BLaER1 treated with 17β-estradiol and CSF1 and Interleukin-3, amounts not matched to agents 10 nM and 100 nM (cell line): ENCODE measurements around the gene GSX2.
A peak's percentile ranks its signal among the peaks of the same experiment; 100 is the strongest.

ENCODE experiments used
- H3K27ac ChIP-seq, 11 experiments: shearing (Covaris generic); formaldehyde crosslinking; 2 replicates each; pipeline ENCODE4 v1.8.1; 2022
- H3K27me3 ChIP-seq, 11 experiments: shearing (Covaris generic); formaldehyde crosslinking; 2 replicates each; pipeline ENCODE4 v1.8.1; 2022
- H3K36me3 ChIP-seq, 11 experiments: shearing (Covaris generic); formaldehyde crosslinking; 2 replicates each; pipeline ENCODE4 v1.8.1; 2022
- H3K4me1 ChIP-seq, 10 experiments: shearing (Covaris generic); formaldehyde crosslinking; 2 replicates each; pipeline ENCODE4 v1.8.1; 2022
- H3K4me2 ChIP-seq, 11 experiments: shearing (Covaris generic); formaldehyde crosslinking; 2 replicates each; pipeline ENCODE4 v1.8.1; 2022
- H3K4me3 ChIP-seq, 10 experiments: shearing (Covaris generic); formaldehyde crosslinking; 2 replicates each; pipeline ENCODE4 v1.8.1; 2022
- H3K9ac ChIP-seq, 11 experiments: shearing (Covaris generic); formaldehyde crosslinking; 2 replicates each; pipeline ENCODE4 v1.8.1; 2022
- H3K9me3 ChIP-seq, 11 experiments: shearing (Covaris generic); formaldehyde crosslinking; replicated peaks in 1 of 11; 2 replicates each; pipeline ENCODE4 v1.8.1; 2022
- H4K20me1 ChIP-seq, 11 experiments: shearing (Covaris generic); formaldehyde crosslinking; 2 replicates each; pipeline ENCODE4 v1.8.1; 2022
- Cebpa-rat ChIP-seq, 11 experiments: shearing (Covaris generic); IDR thresholded peaks; 2 replicates each; pipeline ENCODE4 v1.8.1; 2022

GSX2 gene

GRCh38 chr4:54061067-54061466 is 38.9 kb upstream of the GSX2 start:
- peaks cover 0 to 9% (median 0%) of the 10 kb centered on the region in 11 experiments; a peak in 2 of 22 replicates for H3K36me3 ChIP-seq
- no peak overlapping the region for H3K27ac ChIP-seq
- peaks cover 46 to 83% (median 75%) of the 10 kb centered on the region in 10 experiments for H3K4me1 ChIP-seq
- H3K9ac ChIP-seq = peak overlapping the region in 1 of 11 experiments; percentile 14; a peak in 1 of 22 replicates
- H3K9me3 ChIP-seq = no peaks in the 10 kb centered on the region
- peaks cover 53 to 73% (median 70%) of the 10 kb centered on the region in 11 experiments for H4K20me1 ChIP-seq
- peak overlapping the region in 4 of 10 experiments; percentile 13 to 92 (median 80); a peak in 3 of 20 replicates for H3K4me3 ChIP-seq
- peak overlapping the region; percentile 59 to 98 (median 87); a peak in 18 of 22 replicates for H3K4me2 ChIP-seq
- TF ChIP-seq Cebpa-rat (IDR thresholded peaks at IDR 0.05) = no peak
- no peaks in the 10 kb centered on the region for H3K27me3 ChIP-seq

GRCh38 chr4:54061873-54062272 is 38.1 kb upstream of the GSX2 start:
- Histone ChIP-seq H4K20me1 (peaks cover 47 to 67% (median 62%) of the 10 kb centered on the region in 11 experiments), H3K4me3 (peak overlapping the region; percentile 74 to 99 (median 91); a peak in 16 of 20 replicates), H3K9ac (peak overlapping the region in 5 of 11 experiments; percentile 12 to 100 (median 97); a peak in 10 of 22 replicates), H3K9me3 (no peaks in the 10 kb centered on the region), H3K4me2 (peak overlapping the region; percentile 70 to 98 (median 89); a peak in 21 of 22 replicates), H3K36me3 (peaks cover 0 to 9% (median 0%) of the 10 kb centered on the region in 11 experiments; a peak in 2 of 22 replicates), H3K27me3 (no peaks in the 10 kb centered on the region), H3K27ac (peak overlapping the region in 2 of 11 experiments; percentile 99 to 100; a peak in 2 of 22 replicates), H3K4me1 (peaks cover 40 to 76% (median 69%) of the 10 kb centered on the region in 10 experiments)
- TF ChIP-seq Cebpa-rat (IDR thresholded peaks at IDR 0.05) = no peak

GRCh38 chr4:54062392-54062791 is 37.6 kb upstream of the GSX2 start:
- peaks cover 42 to 62% (median 56%) of the 10 kb centered on the region in 11 experiments for H4K20me1 ChIP-seq
- no peaks in the 10 kb centered on the region for H3K9me3 ChIP-seq
- peak overlapping the region; percentile 95 to 100 (median 98); a peak in 17 of 22 replicates for H3K27ac ChIP-seq
- no peak for TF ChIP-seq Cebpa-rat (IDR thresholded peaks at IDR 0.05)
- peak overlapping the region; percentile 74 to 99 (median 91) for H3K4me3 ChIP-seq
- peak overlapping the region; percentile 97 to 100 (median 98) for H3K9ac ChIP-seq
- H3K4me2 ChIP-seq = peak overlapping the region; percentile 70 to 98 (median 89)
- no peaks in the 10 kb centered on the region for H3K27me3 ChIP-seq
- peaks cover 35 to 71% (median 64%) of the 10 kb centered on the region in 10 experiments for H3K4me1 ChIP-seq
- peaks cover 0 to 9% (median 0%) of the 10 kb centered on the region in 11 experiments; a peak in 2 of 22 replicates for H3K36me3 ChIP-seq

- peaks cover 34 to 53% (median 48%) of the 10 kb centered on the region in 11 experiments; a peak in 21 of 22 replicates for H4K20me1 ChIP-seq
- no peak for TF ChIP-seq Cebpa-rat (IDR thresholded peaks at IDR 0.05)
- no peaks in the 10 kb centered on the region for H3K27me3 ChIP-seq
- no peaks in the 10 kb centered on the region for H3K9me3 ChIP-seq
- H3K27ac ChIP-seq = peak overlapping the region; percentile 95 to 100 (median 98)
- H3K4me1 ChIP-seq = peaks cover 35 to 63% (median 56%) of the 10 kb centered on the region in 10 experiments
- H3K36me3 ChIP-seq = peaks cover 0 to 9% (median 0%) of the 10 kb centered on the region in 11 experiments; a peak in 2 of 22 replicates
- H3K4me3 ChIP-seq = peak overlapping the region; percentile 74 to 99 (median 91)
- H3K9ac ChIP-seq = peak overlapping the region; percentile 97 to 100 (median 98)
- peak overlapping the region; percentile 70 to 98 (median 89) for H3K4me2 ChIP-seq
These were observed 36.7 kb upstream of the GSX2 start for GRCh38 chr4:54063229-54063628.

GRCh38 chr4:54063737-54064316 is 36.1 kb upstream of the GSX2 start:
- peaks cover 31 to 57% (median 50%) of the 10 kb centered on the region in 10 experiments for H3K4me1 ChIP-seq

GRCh38 chr4:54064317-54065111 is 35.4 kb upstream of the GSX2 start, which contains the start of gene CHIC2:
Gene CHIC2 (minus strand): TSS chr4:54064605. CDS start chr4:54064300, 305 bp downstream.
- Histone ChIP-seq H3K27me3 (no peaks in the 10 kb centered on the region), H3K9ac (peak within 1 kb of the TSS; percentile 97 to 100 (median 98)), H4K20me1 (peaks cover 22 to 40% (median 35%) of the 10 kb centered on the region in 11 experiments; a peak in 17 of 22 replicates), H3K27ac (peak within 1 kb of the TSS; percentile 95 to 100 (median 98)), H3K4me2 (peak within 1 kb of the TSS; percentile 70 to 98 (median 89)), H3K4me1 (peaks cover 28 to 50% (median 44%) of the 10 kb centered on the region in 10 experiments), H3K9me3 (no peaks in the 10 kb centered on the region), H3K4me3 (peak within 1 kb of the TSS; percentile 74 to 99 (median 91)), H3K36me3 (peaks cover 0 to 9% (median 0%) of the 10 kb centered on the region in 11 experiments; a peak in 1 of 22 replicates)
- peak in 1 of 11 experiments; percentile 16; a peak in 1 of 22 replicates for TF ChIP-seq Cebpa-rat (IDR thresholded peaks at IDR 0.05)

More at GRCh38 chr4:54063737-54064316, 36.1 kb upstream of the GSX2 start:
- Histone ChIP-seq H3K27ac (peak overlapping the region; percentile 95 to 100 (median 98)), H3K36me3 (peaks cover 0 to 9% (median 0%) of the 10 kb centered on the region in 11 experiments; a peak in 2 of 22 replicates), H3K27me3 (no peaks in the 10 kb centered on the region), H3K9ac (peak overlapping the region; percentile 97 to 100 (median 98)), H4K20me1 (peaks cover 28 to 47% (median 42%) of the 10 kb centered on the region in 11 experiments; a peak in 20 of 22 replicates), H3K9me3 (no peaks in the 10 kb centered on the region), H3K4me2 (peak overlapping the region; percentile 70 to 98 (median 89)), H3K4me3 (peak overlapping the region; percentile 74 to 99 (median 91))
- no peak for TF ChIP-seq Cebpa-rat (IDR thresholded peaks at IDR 0.05)

GRCh38 chr4:54065282-54066087 is 34.5 kb upstream of the GSX2 start:
- Histone ChIP-seq H3K27ac (peak overlapping the region; percentile 95 to 100 (median 98); a peak in 20 of 22 replicates), H3K4me1 (peaks cover 28 to 41% (median 35%) of the 10 kb centered on the region in 10 experiments), H3K36me3 (0 out of 22 replicates have a peak, but pooled peaks cover 0 to under 1% (median 0%) of the 10 kb centered on the region in 11 experiments), H3K4me3 (peak overlapping the region; percentile 74 to 99 (median 91)), H3K4me2 (peak overlapping the region; percentile 64 to 85 (median 80)), H3K27me3 (no peaks in the 10 kb centered on the region), H3K9me3 (no peaks in the 10 kb centered on the region), H4K20me1 (peaks cover 12 to 31% (median 26%) of the 10 kb centered on the region in 11 experiments; a peak in 17 of 22 replicates), H3K9ac (peak overlapping the region; percentile 97 to 100 (median 98))
- no peak for TF ChIP-seq Cebpa-rat (IDR thresholded peaks at IDR 0.05)

GRCh38 chr4:54066088-54066415 is 33.9 kb upstream of the GSX2 start:
- H3K9ac ChIP-seq = no peak overlapping the region
- TF ChIP-seq Cebpa-rat (IDR thresholded peaks at IDR 0.05) = no peak
- peaks cover 28 to 35% (median 32%) of the 10 kb centered on the region in 10 experiments for H3K4me1 ChIP-seq
- H3K4me2 ChIP-seq = peak overlapping the region in 10 of 11 experiments; percentile 64 to 85 (median 80); a peak in 19 of 22 replicates
- H4K20me1 ChIP-seq = peaks cover 7 to 27% (median 20%) of the 10 kb centered on the region in 11 experiments; a peak in 17 of 22 replicates
- no peaks in the 10 kb centered on the region for H3K36me3 ChIP-seq
- no peaks in the 10 kb centered on the region for H3K27me3 ChIP-seq
- no peak overlapping the region for H3K4me3 ChIP-seq
- H3K27ac ChIP-seq = peak overlapping the region in 3 of 11 experiments; percentile 98 to 100 (median 99); a peak in 2 of 22 replicates
- no peaks in the 10 kb centered on the region for H3K9me3 ChIP-seq
